Activated naive CD4-positive, alpha-beta T cell treated with anti-CD3 and anti-CD28 coated beads for 36 hours (primary cell): ENCODE results near the gene MTTP. TPM values are rescaled to one million over a fixed set of nuclear protein-coding genes. Genes with fewer than 3 reads are reported as not detected.

Experiments used
- CTCF ChIA-PET: fragments of 350-600 bp; sonication (Branson Sonifier 250); formaldehyde crosslinking; loops from one replicate; lab custom pipeline; 2021; ENCODE audit warnings: antibody characterized with exemption; lab: Charles Lee
- DNase-seq: peaks from one replicate; pipeline ENCODE4 v3.0.0-alpha.2; 2020
- H3K27ac Mint-ChIP-seq: one replicate; pipeline ENCODE4 v1.8.0; 2021; ENCODE audit warnings: mild to moderate bottlenecking, mixed read lengths
- H3K27me3 Mint-ChIP-seq: one replicate; pipeline ENCODE4 v1.8.0; 2021; ENCODE audit warnings: low read depth, mixed read lengths
- H3K36me3 Mint-ChIP-seq: one replicate; pipeline ENCODE4 v1.8.0; 2021; ENCODE audit warnings: low read depth, mixed read lengths
- H3K4me1 Mint-ChIP-seq: one replicate; pipeline ENCODE4 v1.8.0; 2021; ENCODE audit warnings: low read depth, mixed read lengths
- H3K4me3 Mint-ChIP-seq: one replicate; pipeline ENCODE4 v1.8.0; 2021; ENCODE audit warnings: mild to moderate bottlenecking, moderate library complexity, mixed read lengths
- H3K9me3 Mint-ChIP-seq: one replicate; pipeline ENCODE4 v1.8.0; 2021; ENCODE audit warnings: mixed read lengths
- intact Hi-C: fragments of 100-400 bp; cut with micrococcal nuclease; formaldehyde crosslinking; loops from one replicate; pipeline ENCODE4 v1.15.1; 2023
- total RNA-seq, 2 experiments: library from RNA; stranded (reverse); gene quantifications; one replicate each; pipeline ENCODE4 v1.2.3, GENCODE V29; 2021

MTTP gene
- total RNA-seq, 2 experiments from 2014 or later: 0.47 TPM; not detected in 1

DNA sequence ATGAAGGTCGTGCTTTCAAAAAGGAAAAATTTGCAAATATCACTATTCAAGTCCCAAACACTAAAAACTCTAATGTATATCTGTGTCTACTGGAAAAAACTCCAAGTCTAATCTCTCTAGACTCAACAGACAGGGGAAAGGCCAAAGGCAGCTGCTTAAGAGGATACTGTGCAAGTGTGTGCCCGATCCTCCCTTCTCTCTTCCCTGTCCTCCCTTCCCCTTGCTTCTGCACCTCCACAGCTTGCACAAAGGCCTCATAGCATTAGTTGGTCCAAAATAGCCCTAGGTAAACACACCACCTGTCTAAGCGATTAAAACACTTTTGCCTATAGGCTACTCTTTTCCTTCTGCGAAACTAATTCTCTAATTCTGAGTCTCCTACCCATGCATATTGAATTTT, 72.4 kb downstream of the MTTP start:
- DNase-seq: no peak
- no peaks in the 10 kb centered on the region for H3K36me3 Mint-ChIP-seq
- H3K4me3 Mint-ChIP-seq: no peak overlapping the region
- H3K27ac Mint-ChIP-seq: no peak overlapping the region
- no peaks in the 10 kb centered on the region for H3K4me1 Mint-ChIP-seq
- no peaks in the 10 kb centered on the region for H3K9me3 Mint-ChIP-seq
- peaks cover 2% of the 10 kb centered on the region for H3K27me3 Mint-ChIP-seq
- CTCF ChIA-PET: interaction anchor here (1.0 kb wide), 1 partner anchor 15 kb away, joined by 3 read pairs; no protein-coding TSS in a partner anchor
- intact Hi-C loops: no loop called here

GRCh38 chr4:99648321-99648720, 73.7 kb downstream of the MTTP start:
- Mint-ChIP-seq H3K36me3 (no peaks in the 10 kb centered on the region), H3K4me3 (no peak overlapping the region), H3K9me3 (no peaks in the 10 kb centered on the region), H3K4me1 (no peaks in the 10 kb centered on the region), H3K27me3 (peaks cover 2% of the 10 kb centered on the region), H3K27ac (no peak overlapping the region)
- DNase-seq: no peak
- CTCF ChIA-PET: interaction anchor here (0.9 kb wide), 1 partner anchor 160 kb away, joined by 4 read pairs; no protein-coding TSS in a partner anchor
- intact Hi-C loops: no loop called here

DNA sequence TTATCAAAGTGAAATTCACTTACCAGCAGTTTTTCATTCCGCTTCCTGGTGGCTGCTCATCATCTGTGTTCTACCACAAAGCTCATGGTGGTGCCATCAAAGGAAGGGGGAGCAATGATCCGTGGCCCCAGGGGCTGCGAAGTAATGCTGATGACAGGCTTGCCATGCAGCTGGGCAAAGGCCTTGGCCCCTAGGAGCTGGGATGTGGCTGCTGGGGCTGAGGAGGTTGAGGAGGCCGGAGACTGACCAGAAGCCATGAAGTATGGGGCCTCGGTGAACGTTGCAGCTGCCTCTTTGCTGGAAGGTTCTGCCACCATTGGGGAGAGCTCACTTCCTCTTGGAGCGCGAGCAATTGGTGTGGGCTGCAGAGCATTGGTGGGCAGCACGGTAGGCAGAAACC, 74.6 kb downstream of the MTTP start:
- intact Hi-C loops: no loop called here
- no peaks in the 10 kb centered on the region for H3K9me3 Mint-ChIP-seq
- no peaks in the 10 kb centered on the region for H3K36me3 Mint-ChIP-seq
- no peak overlapping the region for H3K4me3 Mint-ChIP-seq
- H3K4me1 Mint-ChIP-seq: no peaks in the 10 kb centered on the region
- no peak for DNase-seq
- H3K27ac Mint-ChIP-seq: no peak overlapping the region
- H3K27me3 Mint-ChIP-seq: no peaks in the 10 kb centered on the region
- CTCF ChIA-PET: no interaction called here

GRCh38 chr4:99649778-99650177, 75.2 kb downstream of the MTTP start:
- no peaks in the 10 kb centered on the region for H3K36me3 Mint-ChIP-seq
- no peak overlapping the region for H3K27ac Mint-ChIP-seq
- H3K4me1 Mint-ChIP-seq: no peaks in the 10 kb centered on the region
- H3K4me3 Mint-ChIP-seq: no peak overlapping the region
- H3K9me3 Mint-ChIP-seq: no peaks in the 10 kb centered on the region
- DNase-seq: no peak
- intact Hi-C loops: no loop called here
- CTCF ChIA-PET: no interaction called here
- H3K27me3 Mint-ChIP-seq: no peaks in the 10 kb centered on the region

GRCh38 chr4:99651016-99651769, 76.6 kb downstream of the MTTP start:
- H3K4me3 Mint-ChIP-seq: no peak overlapping the region
- H3K4me1 Mint-ChIP-seq: no peaks in the 10 kb centered on the region
- no peak overlapping the region for H3K27ac Mint-ChIP-seq
- CTCF ChIA-PET: no interaction called here
- H3K36me3 Mint-ChIP-seq: no peaks in the 10 kb centered on the region
- no peak for DNase-seq
- no peaks in the 10 kb centered on the region for H3K9me3 Mint-ChIP-seq
- no peaks in the 10 kb centered on the region for H3K27me3 Mint-ChIP-seq
- intact Hi-C loops: no loop called here

- Mint-ChIP-seq H3K27ac (no peak overlapping the region), H3K4me1 (no peaks in the 10 kb centered on the region), H3K9me3 (no peaks in the 10 kb centered on the region), H3K27me3 (no peaks in the 10 kb centered on the region), H3K4me3 (no peak overlapping the region), H3K36me3 (no peaks in the 10 kb centered on the region)
- CTCF ChIA-PET: no interaction called here
- intact Hi-C loops: no loop called here
- no peak for DNase-seq
Measured at GRCh38 chr4:99651811-99652485, 77.3 kb downstream of the MTTP start.

DNA sequence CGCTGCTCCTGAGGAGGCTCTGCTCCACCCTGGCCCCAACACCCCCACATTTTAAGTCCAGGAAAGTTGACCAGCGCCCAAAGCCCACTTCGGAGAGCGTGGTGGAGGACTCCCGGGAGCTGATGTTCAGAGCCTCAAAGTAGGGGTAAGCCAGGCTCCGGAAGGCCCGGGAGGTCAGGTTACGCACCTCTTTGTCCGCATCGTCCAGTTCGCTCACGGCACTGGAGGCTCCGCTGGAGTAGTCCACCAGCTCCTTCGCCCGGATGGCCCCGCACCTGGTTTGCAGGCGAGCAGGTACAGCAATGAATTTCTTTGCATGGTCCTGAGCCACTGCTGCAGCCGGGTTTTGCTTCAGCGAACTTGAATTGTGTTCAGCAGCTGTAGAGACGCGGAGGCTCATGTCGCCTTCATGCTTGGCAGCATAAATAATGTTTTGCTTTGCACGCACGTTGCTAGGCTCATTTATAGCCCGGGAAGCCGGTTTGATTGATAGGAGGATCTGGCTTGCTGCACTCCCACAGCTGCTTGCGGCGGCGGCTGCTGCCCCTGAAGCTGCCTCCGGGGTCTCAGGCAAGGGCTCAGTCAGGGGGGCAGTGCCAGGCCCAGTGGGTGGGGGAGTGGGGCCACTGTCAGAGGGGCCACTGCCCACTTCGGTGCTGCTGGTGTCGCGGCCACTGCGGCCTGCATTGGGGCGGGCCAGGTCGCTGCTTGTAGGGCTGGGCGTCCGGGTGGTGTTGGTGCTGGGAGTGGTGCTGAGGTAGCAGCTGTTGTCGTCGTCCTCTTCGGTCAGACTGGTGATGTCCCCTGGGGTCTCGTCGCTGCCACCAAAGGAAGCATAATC, 78.2 kb downstream of the MTTP start:
- no peak for DNase-seq
- no peak overlapping the region for H3K4me3 Mint-ChIP-seq
- intact Hi-C loops: no loop called here
- no peaks in the 10 kb centered on the region for H3K27me3 Mint-ChIP-seq
- H3K9me3 Mint-ChIP-seq: no peaks in the 10 kb centered on the region
- H3K4me1 Mint-ChIP-seq: no peaks in the 10 kb centered on the region
- CTCF ChIA-PET: no interaction called here
- no peaks in the 10 kb centered on the region for H3K36me3 Mint-ChIP-seq
- H3K27ac Mint-ChIP-seq: no peak overlapping the region

GRCh38 chr4:99653916-99654315, 79.3 kb downstream of the MTTP start:
- Mint-ChIP-seq H3K4me1 (no peaks in the 10 kb centered on the region), H3K27ac (no peak overlapping the region), H3K36me3 (no peaks in the 10 kb centered on the region), H3K9me3 (no peaks in the 10 kb centered on the region), H3K27me3 (no peaks in the 10 kb centered on the region), H3K4me3 (no peak overlapping the region)
- intact Hi-C loops: no loop called here
- no peak for DNase-seq
- CTCF ChIA-PET: no interaction called here

- Mint-ChIP-seq H3K36me3 (no peaks in the 10 kb centered on the region), H3K9me3 (no peaks in the 10 kb centered on the region), H3K4me1 (no peaks in the 10 kb centered on the region), H3K27ac (no peak overlapping the region), H3K4me3 (no peak overlapping the region), H3K27me3 (peaks cover 2% of the 10 kb centered on the region)
- no peak for DNase-seq
- CTCF ChIA-PET: no interaction called here
- intact Hi-C loops: no loop called here
Measured at GRCh38 chr4:99654361-99654761, 79.7 kb downstream of the MTTP start.

DNA sequence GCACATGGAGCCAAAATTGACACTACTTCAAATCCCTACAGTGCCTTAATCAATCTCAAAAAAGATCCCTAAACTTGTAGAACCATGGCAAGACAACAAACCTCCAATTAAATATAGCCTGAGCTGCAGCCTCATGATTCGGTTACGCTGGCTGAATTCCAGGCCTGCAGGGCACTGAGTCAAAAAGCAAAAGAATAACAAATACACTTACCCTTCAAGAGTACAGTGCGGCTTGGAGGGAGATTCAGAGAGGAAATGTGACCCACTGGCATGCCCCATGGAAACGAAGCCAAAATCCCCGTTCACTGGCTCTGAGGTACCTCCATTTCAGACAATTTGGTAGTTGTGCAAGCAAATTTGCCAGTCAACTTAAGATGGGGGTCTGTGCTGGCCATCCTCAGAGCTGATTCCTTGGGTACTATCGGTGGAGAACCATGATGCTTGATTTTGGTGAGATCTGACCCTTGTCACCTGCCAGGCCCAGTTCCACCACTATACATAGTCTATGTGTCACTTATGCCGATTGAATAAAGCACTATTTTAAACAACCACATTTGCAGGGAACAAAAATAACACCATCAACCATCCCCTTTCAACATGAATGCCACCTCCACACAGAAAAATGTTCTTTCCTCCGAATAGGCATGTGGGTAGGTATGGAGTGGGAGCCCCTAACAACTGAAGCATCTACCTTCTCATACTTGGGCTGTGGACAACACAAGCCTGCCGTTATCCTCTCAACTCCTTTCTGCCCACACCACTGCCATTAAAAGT, 80.9 kb downstream of the MTTP start:
- no peak for DNase-seq
- no peak overlapping the region for H3K27ac Mint-ChIP-seq
- H3K4me3 Mint-ChIP-seq: no peak overlapping the region
- CTCF ChIA-PET: no interaction called here
- H3K9me3 Mint-ChIP-seq: no peaks in the 10 kb centered on the region
- intact Hi-C loops: no loop called here
- H3K27me3 Mint-ChIP-seq: peaks cover 2% of the 10 kb centered on the region
- H3K36me3 Mint-ChIP-seq: no peaks in the 10 kb centered on the region
- H3K4me1 Mint-ChIP-seq: no peaks in the 10 kb centered on the region

GRCh38 chr4:99657798-99658197, 83.2 kb downstream of the MTTP start, which contains the start of gene C4orf54:
TSS of gene C4orf54 (minus strand) at chr4:99657828. CDS start at chr4:99654648, 3,180 bp downstream.
- no peak for DNase-seq
- no peaks in the 10 kb centered on the region for H3K9me3 Mint-ChIP-seq

DNA sequence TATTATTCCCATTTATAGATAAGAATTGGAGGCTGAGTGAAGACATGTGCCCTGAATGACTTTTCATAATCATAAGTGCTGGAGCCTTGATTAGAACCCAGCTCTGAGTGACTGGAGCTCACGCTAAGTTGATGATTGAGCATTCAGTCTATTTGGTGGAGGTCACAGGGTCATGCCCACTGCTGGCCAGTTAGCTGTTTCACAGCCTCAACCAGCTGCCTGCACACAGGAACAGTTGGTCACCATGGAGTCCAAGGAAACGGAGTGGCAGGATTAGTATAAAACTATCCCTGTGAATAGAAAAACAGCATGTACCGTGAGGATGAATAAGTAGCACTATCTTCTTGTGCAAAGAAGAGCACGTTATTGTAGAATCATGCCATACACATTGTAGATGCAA, 84.0 kb downstream of the MTTP start:
- Mint-ChIP-seq H3K4me3 (no peak overlapping the region), H3K27me3 (peaks cover 8% of the 10 kb centered on the region), H3K27ac (no peak overlapping the region), H3K4me1 (no peaks in the 10 kb centered on the region), H3K36me3 (no peaks in the 10 kb centered on the region), H3K9me3 (no peaks in the 10 kb centered on the region)
- intact Hi-C loops: no loop called here
- CTCF ChIA-PET: interaction anchor here (0.6 kb wide), 1 partner anchor 248 kb away, joined by 3 read pairs; no protein-coding TSS in a partner anchor
- DNase-seq: no peak

More at GRCh38 chr4:99657798-99658197, 83.2 kb downstream of the MTTP start, which contains the start of gene C4orf54:
- no peaks in the 10 kb centered on the region for H3K36me3 Mint-ChIP-seq
- no peak within 1 kb of the TSS for H3K27ac Mint-ChIP-seq
- peaks cover 2% of the 10 kb centered on the region for H3K27me3 Mint-ChIP-seq
- intact Hi-C loops: no loop called here
- no peaks in the 10 kb centered on the region for H3K4me1 Mint-ChIP-seq
- CTCF ChIA-PET: no interaction called here
- no peak within 1 kb of the TSS for H3K4me3 Mint-ChIP-seq
